Neutrophil (primary cell): ENCODE measurements around the gene AGR3.

Experiments
- H3K27ac ChIP-seq: fragments of 200-600 bp; sonication (generic); 2 replicates; pipeline ENCODE4 v1.5.1; 2016; ENCODE audit warnings: mild to moderate bottlenecking, moderate library complexity
- H3K27me3 ChIP-seq: fragments of 200-600 bp; sonication (generic); 2 replicates; pipeline ENCODE4 v1.6.0; 2016; ENCODE audit warnings: mild to moderate bottlenecking
- H3K36me3 ChIP-seq: fragments of 200-600 bp; sonication (generic); 2 replicates; pipeline ENCODE4 v1.5.1; 2017
- H3K4me1 ChIP-seq, 2 experiments: fragments of 200-600 bp in 1 of 2; sonication (generic) in 1 of 2; 1 replicate in 1 of 2; 2 replicates in 1 of 2; pipeline versions ENCODE4 v1.5.1 to v1.6.1; 2013 to 2016; ENCODE audit warnings: low read depth in 1 of 2, low read length in 1 of 2, mild to moderate bottlenecking in 1 of 2, moderate library complexity in 1 of 2; ENCODE audit not compliant: control insufficient read depth in 1 of 2, insufficient read depth in 1 of 2
- H3K4me3 ChIP-seq, 2 experiments: fragments of 200-600 bp in 1 of 2; sonication (generic) in 1 of 2; 1 replicate in 1 of 2; 2 replicates in 1 of 2; pipeline ENCODE4 v1.5.1; 2013 to 2016; ENCODE audit warnings: low read depth in 1 of 2, low read length in 1 of 2, mild to moderate bottlenecking in 1 of 2, moderate library complexity in 1 of 2
- H3K9me3 ChIP-seq: fragments of 200-600 bp; sonication (generic); 2 replicates; pipeline ENCODE4 v1.5.1; 2016
- CTCF ChIP-seq: fragments of 200-600 bp; sonication (generic); IDR thresholded peaks from 2 replicates; pipeline ENCODE4 v1.5.1; 2016; ENCODE audit warnings: antibody characterized with exemption

The AGR3 gene

GRCh38 chr7:16900209-16900768, 18.5 kb upstream of the AGR3 start:
- TF ChIP-seq CTCF = no peak
- Histone ChIP-seq H3K27me3 (no peaks in the 10 kb centered on the region), H3K4me3 (no peak overlapping the region), H3K36me3 (no peaks in the 10 kb centered on the region), H3K4me1 (no peaks in the 10 kb centered on the region), H3K9me3 (no peaks in the 10 kb centered on the region), H3K27ac (no peak overlapping the region)

- TF ChIP-seq CTCF = no peak
- Histone ChIP-seq H3K4me3 (no peak overlapping the region), H3K27me3 (no peaks in the 10 kb centered on the region), H3K9me3 (no peaks in the 10 kb centered on the region), H3K27ac (no peak overlapping the region), H3K36me3 (no peaks in the 10 kb centered on the region), H3K4me1 (no peaks in the 10 kb centered on the region)
These were observed 10.3 kb upstream of the AGR3 start for GRCh38 chr7:16891874-16892643.

GRCh38 chr7:16891338-16891737, 9.6 kb upstream of the AGR3 start:
- H3K36me3 ChIP-seq = no peaks in the 10 kb centered on the region
- H3K4me1 ChIP-seq = no peaks in the 10 kb centered on the region
- H3K4me3 ChIP-seq = no peak overlapping the region
- H3K9me3 ChIP-seq = no peaks in the 10 kb centered on the region
- no peak overlapping the region for H3K27ac ChIP-seq
- TF ChIP-seq CTCF = no peak
- no peaks in the 10 kb centered on the region for H3K27me3 ChIP-seq

GRCh38 chr7:16889851-16890415, 8.2 kb upstream of the AGR3 start:
- no peaks in the 10 kb centered on the region for H3K9me3 ChIP-seq
- H3K27ac ChIP-seq = no peak overlapping the region
- TF ChIP-seq CTCF = no peak
- no peaks in the 10 kb centered on the region for H3K4me1 ChIP-seq
- H3K4me3 ChIP-seq = no peak overlapping the region
- no peaks in the 10 kb centered on the region for H3K36me3 ChIP-seq
- no peaks in the 10 kb centered on the region for H3K27me3 ChIP-seq

GRCh38 chr7:16889305-16889704, 7.5 kb upstream of the AGR3 start:
- no peaks in the 10 kb centered on the region for H3K9me3 ChIP-seq
- no peak overlapping the region for H3K4me3 ChIP-seq
- no peak for TF ChIP-seq CTCF
- H3K4me1 ChIP-seq = no peaks in the 10 kb centered on the region
- no peaks in the 10 kb centered on the region for H3K36me3 ChIP-seq
- H3K27ac ChIP-seq = no peak overlapping the region
- no peaks in the 10 kb centered on the region for H3K27me3 ChIP-seq
